GM08714 (cell line): ENCODE measurements around the gene CTDSP1.

Experiments used
- H3K4me3 ChIP-seq: fragments of 200-500 bp; sonication (Bioruptor generic); 2 replicates; pipeline ENCODE4 v1.5.1; 2014; ENCODE audit warnings: mild to moderate bottlenecking, low read length, inconsistent platforms
- ZNF274 ChIP-seq: IDR thresholded peaks from 2 replicates; pipeline ENCODE4 v1.6.1; 2012; ENCODE audit warnings: mild to moderate bottlenecking, low read depth, low read length

The CTDSP1 gene

DNA sequence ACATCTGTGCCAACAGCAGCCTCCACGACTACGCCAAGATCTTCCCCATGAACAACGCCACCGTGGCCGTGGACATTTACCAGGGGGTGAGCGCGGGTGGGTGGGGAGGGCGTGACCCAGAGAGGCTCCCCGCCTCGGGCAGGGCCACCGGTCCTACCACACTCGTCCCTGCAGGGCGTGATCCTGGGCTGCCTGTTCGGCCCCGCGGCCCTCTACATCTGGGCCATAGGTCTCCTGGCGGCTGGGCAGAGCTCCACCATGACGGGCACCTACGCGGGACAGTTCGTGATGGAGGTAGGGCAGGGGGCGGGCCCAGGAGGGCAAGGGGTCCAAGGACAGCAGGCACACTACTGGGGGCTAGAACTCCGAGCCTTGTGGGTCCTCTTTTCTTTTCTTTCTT, 8.5 kb upstream of the CTDSP1 start:
- no peak for TF ChIP-seq ZNF274
- no peak overlapping the region for H3K4me3 ChIP-seq

DNA sequence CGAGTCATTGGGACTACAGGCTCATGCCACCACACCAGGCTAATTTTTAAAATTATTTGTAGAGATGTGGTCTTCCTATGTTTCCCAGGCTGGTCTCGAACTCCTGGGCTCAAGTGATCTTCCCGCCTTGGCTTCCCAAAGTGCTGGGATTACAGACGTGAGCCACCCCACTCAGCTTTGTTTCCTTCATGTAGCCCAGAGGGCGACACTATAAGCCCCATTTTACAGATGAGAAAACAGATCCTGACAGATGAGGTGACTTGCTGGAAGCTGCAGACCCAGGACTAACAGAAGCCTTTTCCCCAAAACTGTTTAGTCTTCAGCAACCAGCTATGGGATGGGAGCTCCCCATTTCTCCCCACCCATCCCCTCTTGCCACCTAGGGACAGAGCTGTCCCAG, 7.2 kb upstream of the CTDSP1 start:
- no peak for TF ChIP-seq ZNF274
- no peak overlapping the region for H3K4me3 ChIP-seq

DNA sequence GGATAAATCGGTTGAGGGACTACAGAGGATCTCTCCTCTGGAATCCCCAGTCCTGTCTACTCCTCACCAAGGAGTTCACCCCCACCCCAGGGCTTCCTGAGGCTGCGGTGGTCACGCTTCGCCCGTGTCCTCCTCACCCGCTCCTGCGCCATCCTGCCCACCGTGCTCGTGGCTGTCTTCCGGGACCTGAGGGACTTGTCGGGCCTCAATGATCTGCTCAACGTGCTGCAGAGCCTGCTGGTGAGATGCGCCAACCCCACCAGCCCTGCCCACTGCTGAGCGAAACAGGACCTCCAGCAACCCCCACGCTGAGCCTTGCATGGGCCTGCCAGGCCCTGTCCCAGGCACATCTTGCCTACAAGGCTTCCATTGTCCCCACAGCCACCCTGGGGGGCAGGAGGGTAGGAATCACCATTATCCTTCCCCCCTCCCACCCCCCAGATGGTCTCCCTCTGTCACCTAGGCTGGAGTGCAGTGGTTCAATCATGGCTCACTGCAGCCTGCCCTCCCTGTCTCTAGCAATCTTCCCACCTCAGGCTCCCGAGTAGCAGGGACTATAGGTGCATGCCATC, 6.7 kb upstream of the CTDSP1 start:
- H3K4me3 ChIP-seq, result no peak overlapping the region
- no peak for TF ChIP-seq ZNF274

DNA sequence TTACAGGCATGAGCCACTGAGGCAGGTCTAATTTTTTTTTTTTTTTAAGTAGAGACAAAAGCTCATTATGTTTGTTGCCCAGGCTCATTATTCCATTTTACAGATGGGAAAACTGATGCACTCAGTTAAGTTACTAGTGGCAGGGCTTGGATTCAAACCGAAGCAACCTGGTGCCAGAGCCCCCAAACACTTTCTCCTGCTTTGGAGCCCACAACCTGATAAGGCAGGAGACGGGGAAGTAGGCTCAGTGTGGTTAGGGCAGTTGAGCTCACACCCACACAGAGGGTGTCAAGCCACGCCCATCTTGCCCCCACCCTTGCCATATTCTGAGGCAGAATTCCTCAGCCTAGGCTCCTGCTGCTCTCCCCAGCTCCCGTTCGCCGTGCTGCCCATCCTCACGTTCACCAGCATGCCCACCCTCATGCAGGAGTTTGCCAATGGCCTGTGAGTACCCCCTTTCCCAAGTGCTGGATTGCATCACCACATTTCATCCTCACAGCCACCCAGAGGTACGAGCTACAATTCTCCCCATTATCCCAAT, 5.8 kb upstream of the CTDSP1 start:
- H3K4me3 ChIP-seq, result no peak overlapping the region
- no peak for TF ChIP-seq ZNF274

DNA sequence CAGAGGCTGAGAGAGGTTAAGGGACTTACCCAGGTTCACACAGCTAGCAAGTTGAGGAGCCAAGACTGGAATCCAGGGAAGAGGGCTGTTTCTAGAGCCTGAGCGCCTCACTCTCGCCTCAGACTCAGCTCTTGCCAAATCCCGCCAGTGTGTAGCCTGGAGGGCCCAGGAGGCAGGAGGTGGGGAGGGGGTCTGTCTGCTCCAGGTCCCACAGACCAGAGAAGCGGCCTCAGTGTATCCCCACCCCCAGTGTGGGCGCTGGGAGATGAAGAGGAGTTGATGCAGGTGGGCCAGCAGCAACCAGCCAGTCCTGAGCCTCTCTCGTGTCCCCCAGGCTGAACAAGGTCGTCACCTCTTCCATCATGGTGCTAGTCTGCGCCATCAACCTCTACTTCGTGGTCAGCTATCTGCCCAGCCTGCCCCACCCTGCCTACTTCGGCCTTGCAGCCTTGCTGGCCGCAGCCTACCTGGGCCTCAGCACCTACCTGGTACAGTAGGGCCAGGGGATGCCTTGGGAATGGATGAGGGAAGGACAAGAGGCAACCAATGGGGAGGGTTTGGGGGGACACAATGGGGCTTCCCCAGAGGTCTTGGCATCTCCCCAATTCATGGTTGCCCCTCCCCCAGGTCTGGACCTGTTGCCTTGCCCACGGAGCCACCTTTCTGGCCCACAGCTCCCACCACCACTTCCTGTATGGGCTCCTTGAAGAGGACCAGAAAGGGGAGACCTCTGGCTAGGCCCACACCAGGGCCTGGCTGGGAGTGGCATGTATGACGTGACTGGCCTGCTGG, 5.2 kb upstream of the CTDSP1 start:
- H3K4me3 ChIP-seq, result no peak overlapping the region
- no peak for TF ChIP-seq ZNF274

DNA sequence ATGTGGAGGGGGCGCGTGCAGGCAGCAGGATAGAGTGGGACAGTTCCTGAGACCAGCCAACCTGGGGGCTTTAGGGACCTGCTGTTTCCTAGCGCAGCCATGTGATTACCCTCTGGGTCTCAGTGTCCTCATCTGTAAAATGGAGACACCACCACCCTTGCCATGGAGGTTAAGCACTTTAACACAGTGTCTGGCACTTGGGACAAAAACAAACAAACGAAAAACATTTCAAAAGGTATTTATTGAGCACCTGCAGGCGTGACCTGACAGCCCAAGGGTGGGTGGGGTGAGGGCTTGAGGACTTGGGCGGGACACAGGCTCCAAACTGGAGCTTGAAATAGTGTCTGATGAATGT, 4.6 kb upstream of the CTDSP1 start:
- no peak for TF ChIP-seq ZNF274
- no peak overlapping the region for H3K4me3 ChIP-seq

DNA sequence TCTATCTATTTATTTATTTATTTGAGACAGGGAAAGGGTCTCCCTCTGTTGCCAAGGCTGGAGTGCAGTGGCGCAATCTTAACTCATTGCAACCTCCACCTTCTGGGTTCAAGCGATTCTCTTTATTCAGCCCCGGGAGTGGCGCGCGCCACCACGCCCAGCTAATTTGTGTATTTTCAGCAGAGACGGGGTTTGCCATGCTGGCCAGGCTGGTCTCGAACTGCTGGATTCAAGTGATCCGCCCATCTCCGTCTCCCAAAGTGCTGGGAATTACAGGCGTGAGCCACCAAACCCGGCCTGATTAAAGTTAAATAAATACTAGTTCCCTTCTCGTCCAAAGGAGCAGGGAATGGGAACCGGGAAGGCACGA, 4.2 kb upstream of the CTDSP1 start:
- H3K4me3 ChIP-seq, result peak overlapping the region; percentile 30; the same call in 1 of the 2 replicates
- TF ChIP-seq ZNF274, result no peak

DNA sequence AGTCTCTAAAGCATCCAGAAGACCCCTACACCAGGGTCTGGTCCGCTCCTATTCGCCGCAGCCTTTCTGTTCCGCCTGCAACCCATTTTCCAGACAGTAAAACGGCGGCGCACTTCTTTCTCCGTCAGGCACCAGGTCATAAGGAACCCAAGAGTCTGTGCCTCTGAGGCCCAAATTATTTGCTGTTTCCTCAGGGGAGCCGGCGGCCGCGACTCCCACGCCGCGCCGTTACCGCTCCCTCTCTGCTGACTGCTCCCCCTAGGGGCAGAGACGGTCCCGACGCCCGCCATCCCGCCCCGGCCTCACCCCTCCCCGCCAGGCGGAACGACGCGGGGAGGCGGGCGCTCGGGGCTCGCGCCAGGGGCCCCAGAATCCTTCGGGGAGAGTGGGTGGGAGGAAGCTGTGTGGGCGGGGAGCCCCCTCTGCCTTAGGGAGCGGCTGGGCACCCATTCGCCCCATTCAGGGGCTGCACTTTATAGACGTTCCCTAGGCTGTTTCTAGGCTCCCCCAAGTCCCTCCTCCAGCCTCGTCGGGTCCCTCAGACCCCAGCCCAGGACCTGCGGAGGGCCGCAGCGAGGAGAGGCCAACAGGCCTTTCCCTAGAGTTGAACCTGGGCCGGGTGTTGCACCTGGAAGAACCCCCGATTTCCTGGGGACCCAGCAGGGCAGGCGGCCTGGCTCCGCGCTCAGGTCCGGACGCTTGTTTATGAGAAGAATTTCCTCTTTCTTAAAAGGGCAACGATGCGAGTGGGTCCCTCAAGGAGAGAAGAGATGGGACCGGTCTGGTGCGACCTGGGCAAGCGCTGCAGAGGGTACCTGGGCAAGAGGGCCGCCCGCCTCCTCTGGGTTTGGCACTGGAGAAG, 3.6 kb upstream of the CTDSP1 start:
- peak overlapping the region; percentile 70; the same call in 1 of the 2 replicates for H3K4me3 ChIP-seq
- no peak for TF ChIP-seq ZNF274

DNA sequence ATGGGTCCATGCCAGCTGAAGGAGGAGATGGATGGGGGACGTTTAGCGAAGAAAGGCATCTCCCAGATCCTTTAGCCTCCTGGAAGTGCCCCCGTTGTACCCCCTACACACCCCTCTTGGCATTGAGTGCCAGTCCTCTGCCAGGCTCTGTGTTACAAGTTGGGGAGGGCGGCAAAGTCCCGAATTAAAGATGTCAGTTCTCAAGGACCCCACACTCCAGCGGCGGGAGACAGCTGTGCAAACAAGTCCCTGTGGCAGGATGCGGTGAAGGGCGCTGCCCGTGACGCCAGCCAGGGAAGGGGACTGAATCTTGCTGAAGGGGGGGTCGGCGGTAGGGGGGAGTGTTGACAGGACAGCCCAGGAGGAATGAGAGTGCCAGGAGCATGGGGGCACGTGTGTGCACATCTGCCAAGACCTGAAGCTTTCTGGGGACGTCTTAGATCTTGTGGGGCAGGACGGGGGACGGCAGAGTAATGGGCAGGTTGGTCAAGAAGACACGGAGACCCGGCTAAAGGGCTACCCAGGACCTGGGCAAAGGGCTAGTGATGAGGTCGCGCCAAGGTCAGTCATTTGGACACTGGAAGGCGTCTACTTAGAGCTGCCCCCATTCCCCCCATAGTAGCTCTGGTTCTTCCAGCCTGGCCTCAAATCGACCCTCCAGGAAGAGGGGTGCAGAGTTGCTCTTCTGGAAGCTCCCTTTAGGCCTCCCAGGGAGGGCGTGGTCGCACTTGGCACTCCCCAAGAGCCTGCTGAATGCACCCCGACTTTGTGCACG, 2.8 kb upstream of the CTDSP1 start:
- peak overlapping the region; percentile 70; the same call in 1 of the 2 replicates for H3K4me3 ChIP-seq
- TF ChIP-seq ZNF274, result no peak

DNA sequence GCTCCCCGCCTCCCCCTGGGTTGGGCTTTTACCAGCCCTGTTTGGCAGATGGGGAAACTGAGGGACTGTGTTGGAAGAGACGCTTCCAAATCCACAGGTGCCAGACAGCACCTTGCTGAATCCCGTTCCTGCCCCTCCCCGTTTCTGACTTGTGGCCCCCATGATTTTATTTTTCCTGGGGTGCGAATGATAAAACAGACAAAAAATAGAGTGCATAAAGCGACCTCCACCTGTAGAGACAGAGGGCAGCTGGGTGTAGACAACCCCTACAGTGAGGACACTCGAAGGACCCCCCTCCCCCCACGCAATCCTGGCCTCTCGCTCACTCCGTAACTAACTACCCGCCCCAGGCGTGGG, 2.2 kb upstream of the CTDSP1 start:
- H3K4me3 ChIP-seq, result peak overlapping the region; percentile 70; the same call in 1 of the 2 replicates

DNA sequence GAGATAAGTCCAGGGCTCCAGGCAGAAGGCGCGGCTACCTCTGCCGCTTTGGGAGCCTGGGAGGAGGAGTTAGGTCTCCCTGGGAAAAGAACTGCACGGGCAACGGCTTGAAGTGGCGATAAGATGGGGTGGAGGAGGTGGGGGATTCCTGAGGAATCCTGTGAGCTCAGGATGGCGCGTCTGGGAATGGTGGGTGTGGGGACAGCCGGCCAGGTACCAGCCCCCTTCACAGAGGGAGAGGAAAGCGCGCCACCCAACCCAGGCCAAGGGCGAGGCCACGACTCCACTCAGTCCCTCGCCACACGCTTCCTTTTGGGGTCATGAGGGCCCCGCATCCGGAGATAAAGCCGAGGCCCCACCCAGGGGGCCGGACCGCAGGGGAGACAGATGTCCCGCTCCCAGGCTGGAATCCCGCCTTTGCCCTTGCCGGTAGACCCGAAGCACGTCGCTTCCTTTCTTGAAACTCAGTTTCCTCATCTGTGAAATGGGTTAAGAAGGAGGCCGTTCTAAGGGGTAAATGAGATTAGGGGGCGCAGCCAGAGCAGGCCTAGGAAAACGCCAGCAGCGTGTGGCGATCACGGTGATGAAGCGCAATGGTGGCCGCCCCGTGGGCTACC, 1.7 kb upstream of the CTDSP1 start:
- no peak for TF ChIP-seq ZNF274
- peak overlapping the region; percentile 70; the same call in 1 of the 2 replicates for H3K4me3 ChIP-seq

More for the DNA sequence above, 2.2 kb upstream of the CTDSP1 start:
- TF ChIP-seq ZNF274, result no peak

DNA sequence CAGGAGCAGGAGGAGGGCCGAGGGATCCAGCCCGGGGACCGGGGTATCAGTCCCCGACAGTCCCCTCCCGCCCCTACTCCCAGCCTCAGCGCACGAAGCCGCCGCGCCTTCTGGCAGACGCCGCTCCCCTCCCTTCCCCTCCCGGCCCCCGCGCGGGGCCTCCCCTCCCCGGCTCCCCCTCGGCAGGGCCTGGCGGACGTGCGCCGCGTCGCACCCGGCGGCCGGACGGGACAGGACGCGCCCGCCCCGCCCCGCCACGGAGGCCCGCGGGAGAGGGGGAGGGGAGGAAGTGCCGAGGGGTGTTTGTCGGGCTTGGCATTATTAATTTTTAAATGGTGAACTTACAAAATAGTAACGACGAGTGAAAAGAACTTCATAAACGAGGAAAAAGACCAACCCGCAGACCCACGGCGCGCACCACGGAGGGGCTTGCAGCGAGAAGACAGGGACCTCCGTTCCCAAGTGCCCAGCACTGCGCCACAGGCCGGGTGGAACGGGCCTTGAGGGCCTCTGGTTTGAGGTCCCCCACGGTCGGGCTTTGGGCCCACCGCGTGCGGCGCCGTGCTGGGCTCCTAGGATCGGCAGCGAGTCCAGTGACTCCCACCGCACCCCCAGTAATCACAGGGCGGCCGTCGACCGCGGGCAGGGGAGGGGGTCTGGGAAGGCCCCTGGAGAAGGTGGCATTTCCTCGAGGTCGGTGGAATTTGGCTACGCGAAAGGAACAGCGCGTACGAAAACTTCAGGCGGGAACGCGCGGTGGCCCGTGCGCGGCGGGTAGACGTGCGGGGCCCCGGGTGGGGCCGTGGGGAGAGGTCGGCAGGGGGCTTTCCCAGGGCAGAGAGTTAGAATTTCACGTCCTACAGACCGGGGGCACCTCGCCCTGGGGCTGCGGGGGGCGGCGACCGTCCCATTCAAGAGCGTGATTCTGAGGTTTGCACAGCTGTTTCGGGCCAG, 954 bp upstream of the CTDSP1 start:
- H3K4me3 ChIP-seq, result peak overlapping the region; percentile 70; the same call in 1 of the 2 replicates
- TF ChIP-seq ZNF274, result no peak
